Endodermal cell (in vitro differentiated cells): ENCODE results near the gene DLD. TPM values are rescaled to one million over a fixed set of nuclear protein-coding genes. Genes with fewer than 3 reads are reported as not detected.

Source experiments
- DNase-seq: peaks from one replicate; pipeline ENCODE4 v3.0.0-alpha.2; 2017
- H3K27ac ChIP-seq: 2 replicates; pipeline ENCODE4 v1.5.1; 2013; ENCODE audit warnings: mild to moderate bottlenecking, low read depth, low read length, moderate library complexity
- H3K27me3 ChIP-seq: 2 replicates; pipeline ENCODE4 v1.6.1; 2013; ENCODE audit warnings: mild to moderate bottlenecking, low read length, moderate library complexity; ENCODE audit not compliant: insufficient read depth, control insufficient read depth, poor library complexity, severe bottlenecking
- H3K36me3 ChIP-seq: 2 replicates; pipeline ENCODE4 v1.7.0; 2013; ENCODE audit warnings: mild to moderate bottlenecking, low read length, moderate library complexity; ENCODE audit not compliant: control insufficient read depth, insufficient read depth
- H3K4me1 ChIP-seq: one replicate; pipeline ENCODE4 v1.7.0; 2013; ENCODE audit warnings: low read length; ENCODE audit not compliant: control insufficient read depth, insufficient read depth
- H3K4me3 ChIP-seq: 2 replicates; pipeline ENCODE4 v1.5.1; 2013; ENCODE audit warnings: mild to moderate bottlenecking, low read length, moderate library complexity
- H3K9ac ChIP-seq: 2 replicates; pipeline ENCODE4 v1.6.1; 2013; ENCODE audit warnings: mild to moderate bottlenecking, low read length, moderate library complexity; ENCODE audit not compliant: poor library complexity, severe bottlenecking; ENCODE audit errors: extremely low read depth
- H3K9me3 ChIP-seq: 2 replicates; pipeline ENCODE4 v1.6.1; 2013; ENCODE audit warnings: mild to moderate bottlenecking, low read length, moderate library complexity; ENCODE audit not compliant: control insufficient read depth
- H3K27ac Mint-ChIP-seq: 2 replicates; pipeline ENCODE4 v1.8.0; 2020; ENCODE audit warnings: mixed read lengths
- H3K27me3 Mint-ChIP-seq: 2 replicates; pipeline ENCODE4 v1.8.0; 2021; ENCODE audit warnings: mild to moderate bottlenecking, mixed read lengths; ENCODE audit not compliant: insufficient read depth
- H3K36me3 Mint-ChIP-seq: 2 replicates; pipeline ENCODE4 v1.8.0; 2020; ENCODE audit warnings: low read depth, mixed read lengths
- H3K4me1 Mint-ChIP-seq: 2 replicates; pipeline ENCODE4 v1.8.0; 2020; ENCODE audit warnings: mixed read lengths
- H3K4me3 Mint-ChIP-seq: 2 replicates; pipeline ENCODE4 v1.8.0; 2020; ENCODE audit warnings: mild to moderate bottlenecking, moderate library complexity, mixed read lengths
- H3K9me3 Mint-ChIP-seq: 2 replicates; pipeline ENCODE4 v1.8.0; 2020; ENCODE audit warnings: mild to moderate bottlenecking, mixed read lengths
- WGBS, 2 experiments: methylation state at CpG; one replicate each; pipeline versions ENCODE4 v1.1.5 to v1.1.7; 2013; ENCODE audit warnings: missing lambda C conversion rate in 2 of 2, mixed read lengths in 1 of 2; ENCODE audit not compliant: insufficient coverage in 1 of 2, insufficient read length in 1 of 2; 5-methylcytosine and 5-hydroxymethylcytosine counted together
- total RNA-seq, 2 donors: library from RNA; stranded (reverse); fragmentation: NEBNext Ultra II Directional in 1 of 2; extraction: Animal tissue kit (Norgen Biotek cat#: 25700) in 1 of 2; gene quantifications; 2 replicates in 1 of 2; 3 replicates in 1 of 2; pipeline ENCODE4 v1.2.1, GENCODE V29; 2021
- TF ChIP-seq, protein P1 (sequence below): fragments of 200-600 bp; sonication (generic); conservative IDR thresholded peaks from 2 replicates; pipeline ENCODE4 v1.5.0; 2021; ENCODE audit warnings: antibody characterized with exemption, mild to moderate bottlenecking

Gene DLD
- total RNA-seq, 2 donors from 2014 or later: 82.4 to 82.5 TPM

DNA sequence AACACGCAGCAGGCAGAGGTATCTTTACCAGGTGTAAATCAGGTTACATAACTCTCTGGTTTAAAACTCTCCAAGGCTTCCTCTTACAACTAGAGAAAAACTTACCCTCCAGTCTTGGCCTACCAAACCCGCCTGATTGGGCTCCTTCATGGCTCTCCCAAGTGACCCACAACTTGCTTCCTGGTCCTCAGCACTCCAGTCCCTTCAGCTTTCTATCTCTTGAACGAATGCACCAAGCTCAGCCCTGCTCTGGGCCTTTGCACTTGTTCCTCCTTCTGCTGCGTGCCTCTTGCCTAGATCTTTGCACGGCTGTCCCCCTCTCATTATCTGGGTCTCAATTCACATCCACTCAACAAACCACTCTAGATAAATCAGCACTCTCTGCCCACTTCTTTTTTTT, 32.7 kb upstream of the DLD start:
- no peaks in the 10 kb centered on the region for H3K9me3 ChIP-seq
- TF ChIP-seq, protein P1, sequence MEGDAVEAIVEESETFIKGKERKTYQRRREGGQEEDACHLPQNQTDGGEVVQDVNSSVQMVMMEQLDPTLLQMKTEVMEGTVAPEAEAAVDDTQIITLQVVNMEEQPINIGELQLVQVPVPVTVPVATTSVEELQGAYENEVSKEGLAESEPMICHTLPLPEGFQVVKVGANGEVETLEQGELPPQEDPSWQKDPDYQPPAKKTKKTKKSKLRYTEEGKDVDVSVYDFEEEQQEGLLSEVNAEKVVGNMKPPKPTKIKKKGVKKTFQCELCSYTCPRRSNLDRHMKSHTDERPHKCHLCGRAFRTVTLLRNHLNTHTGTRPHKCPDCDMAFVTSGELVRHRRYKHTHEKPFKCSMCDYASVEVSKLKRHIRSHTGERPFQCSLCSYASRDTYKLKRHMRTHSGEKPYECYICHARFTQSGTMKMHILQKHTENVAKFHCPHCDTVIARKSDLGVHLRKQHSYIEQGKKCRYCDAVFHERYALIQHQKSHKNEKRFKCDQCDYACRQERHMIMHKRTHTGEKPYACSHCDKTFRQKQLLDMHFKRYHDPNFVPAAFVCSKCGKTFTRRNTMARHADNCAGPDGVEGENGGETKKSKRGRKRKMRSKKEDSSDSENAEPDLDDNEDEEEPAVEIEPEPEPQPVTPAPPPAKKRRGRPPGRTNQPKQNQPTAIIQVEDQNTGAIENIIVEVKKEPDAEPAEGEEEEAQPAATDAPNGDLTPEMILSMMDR: no peak
- H3K4me3 Mint-ChIP-seq: no peak overlapping the region
- H3K27me3 ChIP-seq: no peaks in the 10 kb centered on the region
- no peak overlapping the region for H3K9ac ChIP-seq
- H3K4me3 ChIP-seq: no peak overlapping the region
- H3K27ac ChIP-seq: no peak overlapping the region
- H3K27me3 Mint-ChIP-seq: peaks cover 3% of the 10 kb centered on the region
- no peaks in the 10 kb centered on the region for H3K36me3 Mint-ChIP-seq
- no peak overlapping the region for H3K27ac Mint-ChIP-seq
- H3K9me3 Mint-ChIP-seq: no peaks in the 10 kb centered on the region
- H3K4me1 Mint-ChIP-seq: no peaks in the 10 kb centered on the region
- 90% methylated on average over 4 to 5 of the region's 5 CpGs for WGBS, 2 experiments
- no peaks in the 10 kb centered on the region for H3K4me1 ChIP-seq
- H3K36me3 ChIP-seq: no peaks in the 10 kb centered on the region
- DNase-seq: no peak

DNA sequence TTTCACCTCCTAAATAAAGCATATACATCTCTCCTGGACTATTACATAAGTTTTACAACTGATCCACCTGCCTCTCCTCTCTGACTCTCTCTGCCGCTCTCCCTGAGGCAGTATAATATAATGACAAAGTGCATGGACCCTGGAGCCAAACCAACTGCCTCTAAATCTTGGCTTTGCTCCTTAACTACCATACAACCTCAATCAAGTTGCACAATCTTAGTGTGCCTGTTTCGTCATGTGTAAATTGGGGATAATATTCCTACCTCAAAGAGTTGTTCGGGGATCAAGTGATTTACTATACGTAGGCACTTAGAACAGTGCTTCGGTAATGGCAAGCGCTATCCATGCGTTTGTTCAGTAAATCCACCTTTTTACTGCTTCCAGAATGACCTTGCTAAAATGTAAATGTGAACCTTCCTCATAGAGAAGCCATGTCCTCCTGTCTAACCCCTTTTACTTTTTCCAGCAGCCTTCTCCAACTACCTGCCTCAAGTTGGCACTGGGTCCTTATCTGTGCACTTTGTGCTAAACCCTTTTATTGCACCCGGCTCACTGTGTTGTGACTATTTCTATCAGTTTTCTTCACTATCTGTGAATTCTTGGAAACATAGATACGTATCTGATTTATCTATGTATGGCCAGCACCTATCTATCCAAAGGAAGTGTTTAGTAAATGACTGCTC, 30.6 kb upstream of the DLD start:
- Mint-ChIP-seq H3K27me3 (no peaks in the 10 kb centered on the region), H3K4me1 (no peaks in the 10 kb centered on the region), H3K27ac (no peak overlapping the region), H3K4me3 (no peak overlapping the region), H3K36me3 (no peaks in the 10 kb centered on the region), H3K9me3 (no peaks in the 10 kb centered on the region)
- no peaks in the 10 kb centered on the region for H3K27me3 ChIP-seq
- H3K27ac ChIP-seq: no peak overlapping the region
- no peak overlapping the region for H3K4me3 ChIP-seq
- no peaks in the 10 kb centered on the region for H3K36me3 ChIP-seq
- no peak for DNase-seq
- no peaks in the 10 kb centered on the region for H3K4me1 ChIP-seq
- H3K9ac ChIP-seq: no peak overlapping the region
- 93 to 100% methylated on average over 7 to 9 of the region's 9 CpGs for WGBS, 2 experiments
- H3K9me3 ChIP-seq: no peaks in the 10 kb centered on the region
- TF ChIP-seq, protein P1: no peak

DNA sequence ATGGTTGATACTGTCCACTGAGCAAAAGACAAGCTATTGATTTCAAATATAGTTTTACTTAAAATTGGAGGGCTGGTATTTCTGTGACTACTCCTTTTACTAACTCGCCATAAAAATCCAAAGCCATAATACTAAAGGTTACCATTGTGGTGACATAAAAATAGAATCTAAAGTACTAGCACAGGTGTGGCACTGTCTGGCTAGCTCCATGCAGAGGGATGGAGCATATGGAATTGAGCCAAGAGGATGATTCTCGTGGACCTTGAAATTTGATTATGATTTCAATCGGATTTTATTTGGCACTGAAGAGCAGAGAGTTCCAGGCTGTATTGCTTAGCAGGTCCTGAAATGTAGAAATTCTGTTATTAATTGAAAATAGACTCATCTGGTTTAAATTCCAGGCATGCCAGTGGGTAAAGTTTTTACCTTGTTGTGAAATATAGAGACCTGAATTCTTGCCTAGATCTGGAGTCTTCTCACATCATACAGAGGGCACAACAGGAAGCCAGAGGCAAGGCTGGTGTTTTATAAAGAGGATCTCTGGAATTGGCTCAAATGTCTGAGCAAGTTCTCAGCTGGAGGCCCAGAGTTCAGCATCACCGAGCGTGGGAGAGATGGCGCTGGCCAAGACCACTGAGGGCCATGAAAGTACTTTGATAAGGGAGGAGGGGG, 29.9 kb upstream of the DLD start:
- Histone ChIP-seq H3K9me3 (no peaks in the 10 kb centered on the region), H3K4me3 (no peak overlapping the region), H3K36me3 (no peaks in the 10 kb centered on the region), H3K27me3 (no peaks in the 10 kb centered on the region), H3K4me1 (no peaks in the 10 kb centered on the region), H3K27ac (no peak overlapping the region), H3K9ac (no peak overlapping the region)
- Mint-ChIP-seq H3K4me3 (no peak overlapping the region), H3K27me3 (no peaks in the 10 kb centered on the region), H3K9me3 (no peaks in the 10 kb centered on the region), H3K27ac (no peak overlapping the region), H3K4me1 (no peaks in the 10 kb centered on the region), H3K36me3 (no peaks in the 10 kb centered on the region)
- 86 to 90% methylated on average over 5 to 6 of the region's 6 CpGs for WGBS, 2 experiments
- no peak for DNase-seq
- TF ChIP-seq, protein P1: no peak
